MCF 10A (cell line): ENCODE data around the gene ISCU. TPM values are rescaled to one million over a fixed set of nuclear protein-coding genes. Genes with fewer than 3 reads are reported as not detected.

ENCODE experiments used
- BruUV-seq: library from RNA; stranded (reverse); fragments of 400-500 nt; replicated peaks from 2 replicates; lab custom pipeline; 2021; lab: Mats Ljungman, UMichigan
- CTCF ChIA-PET: fragments of 300-600 bp; sonication (Branson Sonifier 250); formaldehyde crosslinking; extraction: SDS; loops from one replicate; lab custom pipeline; 2021; ENCODE audit warnings: antibody characterized with exemption, inconsistent platforms; lab: Yijun Ruan, JAX
- POLR2A ChIA-PET: fragments of 300-600, 350-650 bp; sonication (Branson Sonifier 250); formaldehyde crosslinking; extraction: SDS; loops from one replicate; lab custom pipeline; 2020; ENCODE audit warnings: antibody characterized with exemption, inconsistent platforms; lab: Yijun Ruan, JAX
- DNase-seq: peaks from one replicate; pipeline ENCODE4 v3.0.0-alpha.2; 2018; ENCODE audit not compliant: unreplicated experiment
- H3K27ac Mint-ChIP-seq: one replicate; pipeline ENCODE4 v1.8.0; 2022; ENCODE audit warnings: mild to moderate bottlenecking, low read depth, mixed read lengths; ENCODE audit not compliant: unreplicated experiment
- H3K27me3 Mint-ChIP-seq: one replicate; pipeline ENCODE4 v1.8.0; 2022; ENCODE audit warnings: mixed read lengths; ENCODE audit not compliant: insufficient read depth, unreplicated experiment
- H3K36me3 Mint-ChIP-seq: one replicate; pipeline ENCODE4 v1.8.0; 2022; ENCODE audit warnings: mild to moderate bottlenecking, moderate library complexity, mixed read lengths; ENCODE audit not compliant: insufficient read depth, unreplicated experiment
- H3K4me1 Mint-ChIP-seq: one replicate; pipeline ENCODE4 v1.8.0; 2022; ENCODE audit warnings: mixed read lengths; ENCODE audit not compliant: insufficient read depth, unreplicated experiment
- H3K4me3 Mint-ChIP-seq: one replicate; pipeline ENCODE4 v1.8.0; 2022; ENCODE audit warnings: mild to moderate bottlenecking, moderate library complexity, mixed read lengths; ENCODE audit not compliant: unreplicated experiment
- H3K9me3 Mint-ChIP-seq: one replicate; pipeline ENCODE4 v1.8.0; 2022; ENCODE audit warnings: mixed read lengths; ENCODE audit not compliant: unreplicated experiment
- intact Hi-C: fragments of 100-400 bp; cut with micrococcal nuclease; formaldehyde crosslinking; loops from 2 replicates; pipeline ENCODE4 v1.14.1; 2022
- total RNA-seq: library from RNA; stranded (reverse); gene quantifications from 2 replicates; pipeline ENCODE4 v1.2.3, GENCODE V29; 2022
- TF ChIP-seq, protein P1 (sequence below): fragments of 200-600 bp; IDR thresholded peaks from one replicate; pipeline ENCODE4 v1.8.0; 2022; ENCODE audit warnings: antibody characterized with exemption, mild to moderate bottlenecking; ENCODE audit not compliant: unreplicated experiment

Gene ISCU
- total RNA-seq, 1 experiment from 2014 or later = 115 TPM

DNA sequence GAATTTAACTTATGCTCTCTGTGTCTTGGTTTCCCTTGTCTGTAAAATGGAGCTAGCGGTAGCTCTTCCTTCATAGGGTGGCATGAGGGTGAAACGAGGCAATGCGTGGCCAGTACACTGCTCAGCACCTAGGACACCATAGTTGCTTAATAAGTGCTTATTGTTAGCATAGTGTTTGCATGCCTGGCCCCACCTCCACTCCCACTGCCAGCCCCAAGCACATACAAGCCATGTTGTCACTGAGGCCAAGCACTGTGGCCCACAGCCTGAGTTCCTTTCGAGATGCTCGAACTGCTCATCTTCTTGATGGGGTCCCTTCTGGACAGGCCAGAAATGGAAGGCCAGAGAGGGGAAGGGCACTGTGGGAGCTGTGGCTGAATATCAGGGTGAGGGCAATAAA lies 46.5 kb upstream of the ISCU start:
- CTCF ChIA-PET = interaction anchor here (1.3 to 1.6 kb wide), 3 partner anchors 48 to 597 kb away, joined by 5 to 8 read pairs (median 5); no protein-coding TSS in a partner anchor
- POLR2A ChIA-PET = interaction anchor here (0.6 kb wide), 2 partner anchors 577 to 598 kb away, joined by 3 read pairs; partner anchors contain the start of gene ALKBH2
- peak; percentile 9 for DNase-seq
- intact Hi-C loops = loop anchor here (5.0 to 10.0 kb wide), 2 partner anchors 101 to 831 kb away; partner anchors contain the start of gene PWP1
- H3K27me3 Mint-ChIP-seq = no peaks in the 10 kb centered on the region
- H3K36me3 Mint-ChIP-seq = peaks cover 41% of the 10 kb centered on the region
- peak overlapping the region; percentile 90 for H3K4me3 Mint-ChIP-seq
- H3K9me3 Mint-ChIP-seq = no peaks in the 10 kb centered on the region
- peak overlapping the region; percentile 57 for H3K27ac Mint-ChIP-seq
- BruUV-seq = no TSS peak
- H3K4me1 Mint-ChIP-seq = peaks cover 22% of the 10 kb centered on the region
- TF ChIP-seq, protein P1, sequence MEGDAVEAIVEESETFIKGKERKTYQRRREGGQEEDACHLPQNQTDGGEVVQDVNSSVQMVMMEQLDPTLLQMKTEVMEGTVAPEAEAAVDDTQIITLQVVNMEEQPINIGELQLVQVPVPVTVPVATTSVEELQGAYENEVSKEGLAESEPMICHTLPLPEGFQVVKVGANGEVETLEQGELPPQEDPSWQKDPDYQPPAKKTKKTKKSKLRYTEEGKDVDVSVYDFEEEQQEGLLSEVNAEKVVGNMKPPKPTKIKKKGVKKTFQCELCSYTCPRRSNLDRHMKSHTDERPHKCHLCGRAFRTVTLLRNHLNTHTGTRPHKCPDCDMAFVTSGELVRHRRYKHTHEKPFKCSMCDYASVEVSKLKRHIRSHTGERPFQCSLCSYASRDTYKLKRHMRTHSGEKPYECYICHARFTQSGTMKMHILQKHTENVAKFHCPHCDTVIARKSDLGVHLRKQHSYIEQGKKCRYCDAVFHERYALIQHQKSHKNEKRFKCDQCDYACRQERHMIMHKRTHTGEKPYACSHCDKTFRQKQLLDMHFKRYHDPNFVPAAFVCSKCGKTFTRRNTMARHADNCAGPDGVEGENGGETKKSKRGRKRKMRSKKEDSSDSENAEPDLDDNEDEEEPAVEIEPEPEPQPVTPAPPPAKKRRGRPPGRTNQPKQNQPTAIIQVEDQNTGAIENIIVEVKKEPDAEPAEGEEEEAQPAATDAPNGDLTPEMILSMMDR = no peak

DNA sequence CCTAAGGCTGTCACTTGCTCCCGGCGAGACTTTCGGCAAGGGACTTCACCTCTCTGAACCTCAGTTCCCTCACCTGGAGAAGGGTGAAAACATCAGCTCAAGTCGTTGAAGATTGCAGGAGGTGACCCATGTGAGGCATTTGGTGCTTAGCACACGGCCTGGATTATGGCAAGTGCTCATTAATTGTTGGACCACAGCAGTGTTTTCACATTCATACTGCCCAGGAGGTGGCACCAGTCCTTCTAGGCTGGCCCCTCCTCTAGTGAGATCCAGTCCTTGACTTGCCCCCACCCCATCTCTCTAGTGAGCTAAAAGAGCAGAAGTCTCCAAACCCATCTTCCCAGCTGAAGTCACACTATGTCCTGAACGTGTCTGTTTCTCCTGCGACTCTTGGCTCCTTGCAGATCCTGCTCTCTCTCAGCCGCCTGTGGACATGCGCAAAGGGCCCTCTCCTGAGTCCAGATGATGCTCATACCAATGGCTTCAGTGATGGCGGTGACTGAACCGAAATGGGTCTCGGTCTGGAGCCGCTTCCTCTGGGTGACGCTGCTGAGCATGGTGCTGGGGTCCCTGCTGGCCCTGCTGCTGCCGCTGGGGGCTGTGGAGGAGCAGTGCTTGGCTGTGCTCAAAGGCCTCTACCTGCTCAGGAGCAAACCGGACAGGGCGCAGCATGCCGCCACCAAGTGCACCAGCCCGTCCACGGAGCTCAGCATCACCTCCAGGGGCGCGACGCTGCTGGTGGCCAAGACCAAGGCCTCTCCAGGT lies 45.7 kb upstream of the ISCU start:
- H3K9me3 Mint-ChIP-seq = no peaks in the 10 kb centered on the region
- TF ChIP-seq, protein P1 = no peak
- CTCF ChIA-PET = interaction anchor here (0.6 to 1.3 kb wide), 4 partner anchors 60 to 1427 kb away, joined by 3 to 5 read pairs (median 3); no protein-coding TSS in a partner anchor
- peaks cover 17% of the 10 kb centered on the region for H3K4me1 Mint-ChIP-seq
- intact Hi-C loops = loop anchor here (5.0 to 10.0 kb wide), 2 partner anchors 101 to 832 kb away; partner anchors contain the start of gene PWP1
- H3K36me3 Mint-ChIP-seq = peaks cover 49% of the 10 kb centered on the region
- POLR2A ChIA-PET = interaction anchor here (0.6 kb wide), 2 partner anchors 17 to 757 kb away, joined by 3 to 4 read pairs; no protein-coding TSS in a partner anchor
- BruUV-seq = no TSS peak
- peak overlapping the region; percentile 90 for H3K4me3 Mint-ChIP-seq
- peak; percentile 26 for DNase-seq
- H3K27ac Mint-ChIP-seq = no peak overlapping the region
- no peaks in the 10 kb centered on the region for H3K27me3 Mint-ChIP-seq

DNA sequence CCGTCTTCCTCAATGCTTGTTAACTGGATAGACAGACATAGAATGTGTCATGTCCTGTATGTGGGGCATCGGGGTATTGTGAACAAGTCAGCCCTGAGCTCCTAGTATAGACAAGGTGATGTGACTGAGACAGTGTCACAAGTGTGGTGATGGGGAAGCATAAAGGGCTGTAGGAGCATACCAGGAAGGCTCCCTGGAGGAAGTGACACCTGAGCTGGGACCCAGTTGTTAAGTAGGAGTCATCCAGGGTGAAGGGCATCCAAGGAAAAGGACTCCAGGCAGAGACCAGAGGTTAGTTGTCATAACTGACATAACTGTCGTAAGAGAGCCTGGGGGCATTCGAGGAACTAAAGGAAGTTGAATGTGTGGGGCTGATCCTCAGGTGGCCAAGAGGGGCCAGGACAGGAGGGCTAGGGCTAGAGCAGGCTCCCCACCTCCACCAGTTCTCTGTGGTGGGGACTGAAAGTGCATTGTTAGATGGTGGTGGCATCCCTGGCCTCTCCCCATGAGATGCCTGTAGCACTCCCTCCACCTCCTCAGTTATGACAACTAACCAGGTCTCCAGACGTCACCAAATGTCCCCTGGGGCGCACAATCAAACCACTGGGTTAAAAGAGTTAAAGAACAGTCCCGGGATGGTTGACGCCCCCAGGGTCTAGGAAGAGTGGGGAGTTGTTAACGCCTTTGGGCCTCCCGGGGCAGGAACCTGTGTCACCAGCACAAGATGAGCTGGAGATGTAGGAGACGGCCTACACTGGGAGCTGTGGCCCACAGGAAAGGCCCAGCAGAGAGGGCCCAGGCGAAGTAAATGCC lies 44.9 kb upstream of the ISCU start:
- CTCF ChIA-PET = interaction anchor here (0.6 to 0.7 kb wide), 2 partner anchors 101 to 1427 kb away, joined by 3 read pairs; no protein-coding TSS in a partner anchor
- H3K4me1 Mint-ChIP-seq = peaks cover 15% of the 10 kb centered on the region
- TF ChIP-seq, protein P1 = no peak
- H3K27me3 Mint-ChIP-seq = no peaks in the 10 kb centered on the region
- no peaks in the 10 kb centered on the region for H3K9me3 Mint-ChIP-seq
- BruUV-seq = no TSS peak
- POLR2A ChIA-PET = interaction anchor here (0.6 kb wide), 1 partner anchor 758 kb away, joined by 4 read pairs; no protein-coding TSS in a partner anchor
- no peak overlapping the region for H3K27ac Mint-ChIP-seq
- H3K36me3 Mint-ChIP-seq = peaks cover 54% of the 10 kb centered on the region
- H3K4me3 Mint-ChIP-seq = peak overlapping the region; percentile 90
- DNase-seq = peak; percentile 3
- intact Hi-C loops = loop anchor here (5.0 to 10.0 kb wide), 2 partner anchors 100 to 833 kb away; partner anchors contain the start of gene PWP1
